Stimulated activated CD8-positive, alpha-beta memory T cell treated with anti-CD3 and anti-CD28 coated beads, Interleukin-15, amount 100 ng/mL, for 24 hours (primary cell): Measurements from ENCODE around the gene ZNF175.

ENCODE experiments used
- DNase-seq: peaks from one replicate; pipeline ENCODE4 v3.0.0-alpha.2; 2020; ENCODE audit warnings: low read depth

The ZNF175 gene

DNA sequence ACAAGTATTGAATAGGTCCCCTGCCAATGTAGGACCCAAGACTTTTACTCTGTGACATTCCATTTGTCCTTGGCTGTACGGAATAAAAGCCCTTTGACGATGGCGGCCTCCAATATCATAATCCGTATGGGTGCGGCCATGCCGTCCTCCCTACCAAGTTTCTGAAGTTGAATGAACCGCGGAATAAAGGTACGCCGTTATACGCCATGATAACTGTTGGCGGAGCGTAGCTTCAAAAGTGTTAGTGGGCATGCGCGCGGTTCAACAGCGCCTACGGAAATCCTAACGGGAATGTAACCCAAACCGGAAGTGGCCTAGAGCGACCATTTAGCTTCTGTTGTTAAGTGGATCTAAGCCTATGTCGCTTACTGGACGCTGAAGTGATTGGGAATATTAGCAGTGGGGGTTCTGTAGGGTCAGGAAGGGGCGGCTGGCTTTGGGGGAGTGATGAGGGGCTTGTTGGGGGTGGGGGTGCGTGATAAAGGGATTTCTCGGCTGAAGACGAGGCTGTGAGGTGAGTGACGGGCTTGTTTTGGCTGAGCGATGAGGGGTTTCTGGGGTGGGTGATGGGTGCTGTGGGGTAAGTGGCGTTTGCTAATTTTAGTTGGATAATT lies at the start of gene ZNF175:
Gene ZNF175 (plus strand): TSS at position 322 of the 614 bp plus-strand sequence. CDS start 2,047 bp downstream, outside the sequence.
- peak; percentile 60 for DNase-seq

DNA sequence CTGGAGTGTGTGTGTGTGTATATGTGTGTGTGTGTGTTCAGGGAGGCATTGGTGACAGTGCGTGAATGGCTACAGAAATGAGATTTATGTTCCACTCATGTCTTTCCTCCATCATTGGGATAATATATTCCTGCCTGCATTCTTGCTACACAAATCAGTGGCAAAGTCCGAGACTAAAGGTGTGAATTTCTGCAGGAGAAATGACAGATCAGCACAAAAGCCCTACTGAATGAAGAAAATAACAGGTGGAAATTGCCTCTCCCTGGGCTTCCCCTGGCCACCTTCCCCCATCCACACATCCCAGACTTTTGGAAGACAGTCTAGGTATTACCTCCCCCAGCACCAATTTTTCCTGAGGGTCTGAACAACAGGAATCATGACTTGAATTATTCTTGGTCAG lies 49.7 kb upstream of the ZNF175 start:
- DNase-seq: no peak

DNA sequence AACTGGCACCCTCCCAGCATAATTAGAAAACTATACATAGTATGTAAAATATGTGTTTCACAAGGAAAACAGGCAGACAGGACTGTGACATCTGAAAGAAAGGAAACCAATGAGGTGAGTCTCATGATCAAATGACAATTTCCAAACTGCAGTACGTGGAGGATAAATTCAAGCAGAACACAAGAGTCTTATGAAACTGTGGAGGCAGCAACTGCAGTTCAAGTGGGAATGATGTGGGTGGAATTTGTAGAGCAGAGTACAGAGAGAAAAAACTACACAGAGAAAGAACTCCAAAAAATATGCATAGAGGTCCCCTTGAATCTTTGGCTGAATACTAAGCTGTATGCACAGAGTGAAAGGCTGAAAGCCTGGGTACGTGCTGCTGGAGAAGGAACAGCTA lies 49.3 kb upstream of the ZNF175 start:
- no peak for DNase-seq

DNA sequence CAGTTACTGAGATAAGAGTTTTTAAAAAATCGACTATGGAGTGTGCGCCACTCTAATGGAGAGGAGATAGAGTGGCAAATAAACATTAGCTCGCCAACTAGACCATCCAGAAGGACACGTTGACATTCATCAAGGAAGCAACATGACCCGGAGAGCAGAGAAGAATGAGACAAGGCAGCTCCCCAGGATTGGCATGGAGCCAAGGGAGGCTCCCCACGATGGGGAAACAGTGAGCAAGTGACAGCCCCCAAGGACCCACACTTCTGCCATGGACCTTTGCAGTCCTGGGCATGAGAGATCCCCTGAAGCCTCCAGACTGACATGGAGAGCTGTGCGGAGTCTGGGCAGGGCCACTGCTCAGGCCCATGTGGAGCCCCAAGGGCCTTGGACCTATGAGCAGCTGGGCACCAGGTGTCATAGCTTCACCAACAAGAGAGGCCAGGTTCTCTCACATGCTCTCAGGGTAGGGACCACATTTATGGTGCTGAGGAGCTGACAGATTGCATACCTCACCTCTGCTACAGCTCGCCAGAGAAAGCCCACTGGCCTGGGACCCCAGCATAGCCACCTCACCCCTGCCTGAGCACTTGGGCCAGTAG lies 46.3 kb upstream of the ZNF175 start:
- no peak for DNase-seq

DNA sequence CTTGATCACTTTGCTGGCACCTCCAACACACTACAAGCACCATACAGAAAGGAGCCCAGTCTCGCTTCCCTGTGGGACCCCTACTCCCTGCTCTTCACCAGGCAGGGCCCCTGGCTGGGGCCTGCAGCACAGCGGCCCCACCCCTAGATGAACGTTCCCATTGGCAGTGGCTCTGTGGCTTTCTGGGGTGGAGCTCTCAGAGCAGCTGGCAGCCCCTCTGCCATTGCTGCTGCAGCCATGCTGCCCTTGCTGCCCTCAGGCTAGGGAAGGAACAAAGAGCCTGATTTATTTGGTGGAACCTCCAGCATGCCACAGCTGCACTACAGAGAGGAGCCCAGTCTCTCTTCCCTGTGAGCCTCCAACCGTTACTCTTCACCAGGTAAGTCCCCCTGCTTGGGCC lies 45.4 kb upstream of the ZNF175 start:
- DNase-seq: no peak

DNA sequence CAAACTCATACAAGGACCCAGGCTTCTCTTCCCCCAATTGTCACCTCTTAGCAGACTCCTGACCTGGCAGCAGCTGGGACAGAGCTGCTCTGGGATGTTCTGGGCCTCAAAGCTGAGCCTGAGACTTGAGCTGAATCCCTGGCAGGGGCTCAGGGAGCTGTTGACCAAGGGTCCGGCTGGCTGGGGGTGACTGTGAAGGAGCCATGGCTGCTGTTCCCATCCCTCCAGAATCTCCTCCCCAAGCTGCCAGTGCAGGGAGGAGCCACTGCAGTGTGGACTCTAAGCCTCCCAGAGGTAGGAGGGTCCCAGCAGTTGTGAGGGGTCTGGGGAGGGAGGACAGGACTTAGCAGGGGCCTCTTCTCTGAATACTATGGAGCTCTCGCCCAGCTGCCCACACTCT lies 41.8 kb upstream of the ZNF175 start:
- DNase-seq: no peak

DNA sequence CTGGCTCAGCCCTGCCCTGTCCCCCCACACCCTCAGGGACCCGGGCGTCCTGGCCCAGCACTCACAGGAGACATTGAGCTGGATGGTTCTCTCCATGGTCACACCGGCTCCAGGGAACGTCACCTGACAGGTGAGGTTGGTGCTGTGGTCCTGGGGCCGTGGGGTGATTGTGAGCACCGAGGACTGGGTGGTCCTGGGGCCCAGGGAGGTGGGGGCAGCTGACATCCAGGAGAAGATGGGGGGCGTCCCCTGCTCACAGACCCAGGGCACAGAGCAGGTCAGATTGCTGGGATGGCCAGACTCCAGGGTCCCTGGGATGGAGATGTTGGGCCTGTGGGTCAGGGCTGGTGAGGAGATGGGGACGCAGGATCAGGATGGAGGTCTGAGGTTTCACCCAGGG lies 40.5 kb upstream of the ZNF175 start:
- DNase-seq: no peak

DNA sequence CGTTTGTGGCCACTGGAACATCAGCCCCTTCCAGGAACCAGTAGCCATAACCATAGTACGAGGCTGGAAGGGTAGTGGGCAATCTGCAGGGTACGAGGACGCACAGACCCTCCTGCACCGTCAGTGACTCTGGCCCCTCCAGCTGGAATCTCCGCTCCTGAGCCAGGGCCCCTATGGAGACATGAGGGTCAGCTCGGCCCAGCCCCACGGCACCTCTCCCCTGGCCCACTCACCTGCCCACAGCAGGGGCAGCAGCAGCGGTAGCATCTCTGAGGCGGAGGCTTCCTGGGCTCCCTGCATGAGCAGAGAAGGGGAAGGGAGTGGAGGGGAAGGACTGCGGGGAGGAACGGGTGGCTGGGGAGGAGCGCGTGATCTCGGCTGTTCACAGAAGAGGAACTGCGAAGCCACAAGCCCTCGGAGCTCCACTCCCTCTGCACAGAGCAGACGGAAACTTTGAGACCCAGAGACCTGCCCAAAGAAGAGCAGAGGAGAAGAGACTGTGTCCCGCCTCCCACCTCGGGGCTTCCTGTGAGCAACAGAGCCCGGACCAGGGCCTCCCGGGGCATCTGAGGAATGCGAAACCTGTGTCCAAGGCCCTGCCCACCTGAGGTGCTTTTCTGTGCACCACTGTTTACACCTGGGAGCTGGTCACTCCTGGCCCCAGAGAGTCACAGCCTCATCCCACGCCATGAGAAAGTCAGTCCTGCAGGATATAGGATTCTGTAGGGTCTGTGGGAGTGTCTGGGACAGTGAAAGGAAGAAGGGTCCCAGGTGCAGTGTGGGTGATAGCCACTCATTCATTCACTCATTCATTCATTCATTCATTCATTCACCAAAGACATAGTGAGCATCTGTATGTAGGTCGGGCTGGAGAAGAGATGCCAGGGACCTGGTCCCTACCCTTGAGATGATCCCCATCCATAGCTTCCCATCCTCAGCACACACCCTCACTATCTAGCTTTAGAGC lies 39.5 kb upstream of the ZNF175 start, which contains the start of gene SIGLEC6:
Gene SIGLEC6 (minus strand): TSS at position 322 of the 967 bp plus-strand sequence. CDS start 22 bp downstream, at position 300.
- DNase-seq: no peak

DNA sequence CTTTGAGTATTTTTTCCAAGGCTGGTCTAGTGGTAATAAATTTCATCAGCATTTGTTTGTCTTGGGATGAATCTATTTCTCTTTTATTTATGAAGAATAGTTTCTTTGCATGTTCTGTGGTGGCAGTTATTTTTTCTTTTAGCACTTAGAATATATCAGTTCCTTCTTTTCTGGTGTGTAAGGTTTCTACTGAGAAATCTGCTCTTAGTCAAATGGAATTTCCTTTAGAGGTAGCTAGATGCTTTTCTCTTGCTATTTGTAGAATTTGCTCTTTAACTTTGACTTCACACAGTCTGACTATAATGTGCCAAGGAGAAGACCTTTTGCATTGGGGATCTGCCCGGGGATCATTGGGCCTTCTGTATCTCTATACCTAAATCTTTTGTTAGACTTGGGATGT lies 35.5 kb upstream of the ZNF175 start:
- DNase-seq: no peak

DNA sequence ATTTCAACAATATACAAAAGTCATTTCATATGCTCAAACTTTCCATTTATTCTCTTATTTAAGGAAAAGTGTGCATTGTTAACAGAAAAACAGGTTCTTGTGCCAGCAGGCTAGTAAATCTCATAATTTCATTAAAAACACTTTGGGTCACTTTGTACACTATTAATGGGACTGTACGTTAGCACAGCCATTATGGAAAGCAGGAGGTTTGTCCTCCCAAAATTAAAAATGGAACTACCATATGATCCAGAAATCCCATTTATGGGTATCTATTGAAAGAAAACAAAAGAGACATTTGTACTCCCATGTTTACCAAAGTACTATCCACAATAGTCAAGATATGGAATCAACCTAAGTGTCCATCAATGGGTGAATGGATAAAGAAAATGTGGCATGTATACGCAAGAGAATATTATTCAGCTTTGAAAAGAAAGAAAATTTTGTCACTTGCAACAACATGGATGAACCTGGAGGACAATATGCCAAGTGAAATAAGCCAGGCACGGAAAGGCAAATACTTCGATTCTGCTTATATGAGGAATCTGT lies 31.2 kb upstream of the ZNF175 start:
- no peak for DNase-seq

DNA sequence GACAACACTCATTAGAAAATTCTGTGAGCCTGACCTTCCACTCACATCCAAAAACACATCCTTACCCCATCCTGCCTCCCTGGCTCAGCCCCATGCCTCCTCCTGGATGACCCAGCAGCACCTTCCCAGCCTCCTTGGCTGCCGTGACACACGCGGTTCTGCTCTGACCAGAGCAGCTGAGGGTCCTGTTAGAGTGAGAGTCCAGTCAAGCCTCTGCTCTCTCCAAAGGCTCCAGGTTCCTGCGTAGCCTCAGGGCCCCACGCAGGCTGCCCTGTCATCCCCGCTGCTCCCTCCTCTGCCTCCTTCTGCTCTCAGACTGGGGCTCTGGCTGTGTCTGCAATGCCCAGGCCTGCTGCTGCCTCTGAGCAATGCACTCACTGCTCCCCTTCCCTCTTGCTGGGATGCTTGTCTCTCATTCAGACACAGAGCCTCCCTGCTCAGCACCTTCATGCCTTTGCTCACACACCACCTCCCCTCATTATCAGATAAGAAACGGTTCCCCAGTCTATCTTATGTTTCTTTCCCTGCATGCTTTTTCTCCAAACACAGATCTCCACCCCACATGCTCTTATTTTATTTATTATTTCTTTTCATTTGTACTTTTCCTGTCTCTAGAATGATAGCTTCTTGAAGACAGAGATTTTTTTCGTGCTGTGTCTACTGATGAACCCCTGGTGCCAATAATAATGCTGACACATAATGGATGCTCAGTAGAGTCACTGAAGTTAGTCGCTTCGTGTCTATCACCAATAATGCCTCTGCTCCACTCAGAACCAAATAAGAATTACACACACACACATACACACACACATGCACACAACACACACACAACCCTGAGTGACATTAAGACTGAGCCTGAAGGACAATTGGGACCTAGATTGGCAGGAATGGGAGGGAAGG lies 29.4 kb upstream of the ZNF175 start:
- no peak for DNase-seq

DNA sequence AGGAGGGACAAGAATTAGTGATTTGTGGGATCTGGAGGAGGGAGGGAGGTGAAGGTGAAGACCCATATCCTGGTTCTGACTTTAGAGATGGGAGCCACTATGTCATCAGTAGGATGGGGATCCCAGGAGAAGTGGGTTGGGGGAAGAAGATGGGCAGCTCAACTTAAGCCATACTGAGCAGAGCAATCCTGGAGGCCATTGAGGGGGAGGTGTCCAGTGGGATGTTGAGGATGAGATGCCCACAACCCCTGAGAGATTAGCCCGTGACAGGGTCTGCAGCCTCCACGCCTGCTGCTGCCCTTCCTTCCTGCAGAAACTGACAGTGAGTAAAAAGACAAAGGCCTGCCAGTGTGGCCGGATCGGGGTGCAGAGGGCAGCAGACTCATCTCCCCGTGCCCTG lies 28.4 kb upstream of the ZNF175 start:
- DNase-seq: no peak

DNA sequence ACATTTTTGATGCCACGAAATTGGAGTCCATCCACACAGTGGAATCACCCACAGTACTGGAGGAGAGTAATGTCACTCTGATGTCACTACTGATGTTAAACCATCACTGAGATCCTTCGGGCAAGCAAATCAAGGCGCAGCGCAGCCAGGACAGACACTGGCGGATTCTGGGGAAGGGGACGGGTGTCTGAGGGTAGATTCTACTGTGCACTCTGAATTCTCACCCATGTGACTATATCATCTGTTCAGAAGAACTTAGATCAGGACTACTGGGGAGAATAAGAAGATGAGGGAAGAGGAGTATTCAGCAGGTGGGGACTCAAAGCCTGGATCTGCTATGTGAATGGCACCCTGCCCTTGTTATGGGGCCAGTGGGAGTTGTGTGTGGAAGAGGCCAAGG lies 27.0 kb upstream of the ZNF175 start:
- DNase-seq: no peak

DNA sequence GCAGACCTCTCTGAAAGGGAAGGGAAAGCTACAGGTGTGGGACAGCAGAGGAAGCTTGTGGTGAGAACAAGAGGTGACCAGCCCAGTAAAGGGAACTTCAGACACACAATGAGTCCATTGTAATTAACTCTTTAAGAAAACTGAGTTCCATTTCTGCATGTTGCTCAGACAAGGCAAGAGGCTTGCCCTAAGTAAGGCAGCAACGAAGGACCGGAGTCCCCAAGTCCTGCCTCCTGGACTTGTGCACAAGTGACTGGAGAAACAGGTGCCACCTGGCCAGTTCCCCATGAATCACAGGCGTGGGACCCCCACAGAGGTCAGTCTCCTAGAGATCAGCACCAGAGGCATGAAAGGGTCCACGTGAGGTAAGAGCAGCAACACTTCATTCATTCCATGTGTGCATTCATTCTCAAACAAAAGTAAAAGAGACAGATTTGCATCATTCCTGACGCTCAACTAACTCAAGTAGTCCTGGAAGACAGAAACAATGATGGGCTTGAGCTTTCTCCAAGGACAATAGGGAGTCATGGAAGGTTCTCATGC lies 24.9 kb upstream of the ZNF175 start:
- DNase-seq: no peak

DNA sequence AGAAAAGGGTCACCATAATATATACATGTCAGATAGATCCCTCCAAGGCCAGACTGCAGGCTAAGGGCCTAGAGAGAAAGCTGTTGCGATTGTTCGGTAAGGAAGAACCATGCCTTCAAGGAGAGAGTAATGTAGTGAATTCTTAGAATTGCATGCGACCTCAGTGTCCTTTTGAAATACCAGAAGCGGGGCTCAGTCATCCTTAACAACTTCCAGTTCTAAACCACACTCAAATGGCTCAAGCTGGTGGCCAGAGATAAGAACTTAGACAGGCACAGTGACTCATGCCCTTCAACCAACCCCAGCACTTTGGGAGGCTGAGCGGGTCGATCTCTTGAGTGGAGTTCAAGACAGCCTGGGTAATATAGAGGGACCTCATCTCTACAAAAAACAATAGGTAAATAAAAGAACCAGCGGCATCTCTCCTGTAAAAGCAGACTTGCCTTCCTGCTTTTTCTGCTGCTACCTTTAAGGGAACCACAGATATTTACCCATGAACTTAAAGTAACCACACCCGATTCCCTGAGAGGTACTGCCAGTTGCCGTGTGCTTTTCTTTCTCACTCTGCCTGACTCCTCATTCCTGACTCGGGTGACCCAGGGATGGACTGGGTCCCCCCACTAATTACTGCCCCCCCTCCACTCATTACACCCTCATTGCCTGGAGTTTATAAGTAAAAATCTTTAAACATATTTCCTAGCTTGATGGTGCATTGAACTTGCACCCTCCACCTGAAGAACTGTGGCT lies 24.3 kb upstream of the ZNF175 start:
- no peak for DNase-seq

DNA sequence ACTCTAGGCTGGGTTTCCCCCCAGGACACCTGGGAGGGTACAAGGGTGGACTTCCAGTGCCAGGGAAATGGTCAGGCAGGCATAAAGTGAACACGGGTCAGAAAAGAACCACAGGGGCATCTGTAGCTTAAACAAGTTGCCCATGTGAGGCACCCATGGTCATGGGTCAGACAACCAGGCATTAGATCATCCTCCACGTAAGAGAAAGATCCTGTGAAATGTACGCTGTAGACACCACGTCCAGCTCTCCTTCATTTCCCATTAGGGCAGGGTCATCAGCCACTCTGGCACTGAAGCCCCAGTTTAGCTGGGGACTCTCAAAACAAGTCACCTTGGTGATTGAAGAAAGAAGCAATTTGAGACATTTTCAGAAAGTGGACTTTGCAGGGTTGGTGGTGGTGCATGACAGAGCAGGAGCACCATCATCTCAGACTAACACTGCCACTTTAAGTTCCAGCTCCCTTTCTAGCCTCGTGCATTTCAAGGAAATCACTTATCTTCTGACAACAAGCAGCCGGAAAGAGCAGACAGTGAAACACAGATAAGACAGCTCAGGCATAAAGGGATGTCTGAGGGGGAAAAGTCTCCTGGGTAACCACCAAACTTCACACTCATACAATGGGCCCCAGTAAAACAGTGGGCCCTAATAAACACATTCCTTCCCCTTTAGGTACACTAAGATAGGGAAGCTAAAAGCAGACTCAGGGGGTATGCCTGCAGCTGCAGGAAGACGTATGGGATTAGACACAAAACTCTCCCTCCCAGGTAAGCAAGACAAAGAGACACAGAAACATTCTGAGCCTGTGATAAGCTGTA lies 23.5 kb upstream of the ZNF175 start:
- DNase-seq: no peak

DNA sequence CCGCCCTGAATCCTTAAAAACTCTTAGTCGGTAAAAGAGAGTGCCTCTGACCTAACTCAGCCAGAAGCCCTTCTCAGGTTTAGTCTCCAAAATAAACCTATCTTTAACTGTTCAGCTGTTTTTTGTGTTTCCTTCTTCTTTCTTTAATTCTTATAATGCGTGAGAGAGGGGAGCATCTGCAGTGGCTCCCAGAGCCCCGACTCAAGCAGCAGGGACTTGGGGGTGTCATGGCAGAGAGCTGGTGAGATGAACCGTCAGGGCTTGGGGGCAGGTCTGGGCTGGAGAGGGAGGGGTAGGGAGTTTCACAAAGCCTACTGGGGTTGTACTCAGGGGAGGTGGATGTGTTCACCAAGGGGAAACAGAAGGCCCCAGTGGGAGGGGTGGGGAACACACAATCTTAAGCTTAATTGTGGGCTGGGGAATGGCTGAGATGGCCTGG lies 22.9 kb upstream of the ZNF175 start:
- no peak for DNase-seq

DNA sequence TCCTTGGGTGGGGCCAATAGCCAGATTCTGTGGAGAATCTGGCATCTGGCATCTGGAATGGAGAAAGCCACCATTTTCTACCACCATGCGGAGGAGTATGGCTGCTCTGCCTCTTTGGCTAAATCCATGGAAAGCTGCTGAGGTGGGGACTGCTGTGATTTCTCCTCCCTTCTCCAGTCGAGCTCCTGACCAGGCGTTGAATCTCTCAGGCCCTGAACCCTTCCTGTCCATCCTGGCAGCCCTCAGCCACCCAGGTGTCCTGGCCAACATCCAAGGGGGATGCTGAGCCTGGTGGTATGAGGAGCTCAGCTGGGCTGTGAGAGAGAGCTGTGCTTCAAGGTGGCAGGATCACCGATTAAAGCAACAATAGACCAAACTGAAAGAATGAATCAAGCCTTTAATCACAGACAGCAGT lies 22.2 kb upstream of the ZNF175 start:
- DNase-seq: no peak

DNA sequence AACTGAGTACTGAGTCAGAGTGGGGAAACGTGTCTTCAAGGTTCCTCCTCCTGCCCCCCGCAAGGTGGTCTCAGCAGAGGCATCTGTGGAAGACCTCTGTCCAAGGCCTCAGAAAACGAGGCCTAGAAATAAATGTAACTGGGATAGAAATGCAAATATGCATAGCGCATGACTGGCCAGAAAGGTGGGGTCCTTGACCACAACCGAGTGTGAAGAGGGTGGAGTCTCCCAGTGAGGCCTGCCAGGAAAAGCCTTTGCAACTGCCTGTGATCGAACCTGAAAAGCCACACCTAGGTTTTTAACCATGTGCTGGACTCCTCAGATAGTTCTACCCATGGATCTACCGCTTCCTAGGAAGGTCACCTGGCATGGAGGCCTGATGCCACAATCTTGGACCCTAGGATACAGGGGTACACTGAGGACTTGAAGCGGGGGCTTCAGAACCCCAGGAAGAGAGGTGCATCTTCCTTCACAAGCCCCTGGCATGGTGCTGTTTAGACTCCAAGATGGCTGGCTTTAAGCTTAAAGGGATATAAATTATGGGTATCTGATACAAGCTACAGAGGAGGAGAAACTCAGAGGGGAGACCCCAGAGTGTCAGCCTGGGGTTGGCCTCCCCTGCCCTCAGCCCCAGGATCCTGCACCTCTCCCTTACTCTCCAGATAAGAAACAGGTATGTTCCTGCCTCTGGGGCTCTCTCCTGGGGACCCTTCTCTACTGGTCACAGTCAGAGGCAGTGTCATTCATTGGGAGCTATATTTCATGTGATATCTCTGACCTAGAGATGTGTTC lies 21.4 kb upstream of the ZNF175 start:
- DNase-seq: no peak
